Fibroblast of lung (primary cell): ENCODE measurements around the gene PPME1.
A peak's percentile ranks its signal among the peaks of the same experiment; 100 is the strongest.

Experiments
- CTCF ChIP-seq, 2 donors: IDR thresholded peaks in 1 of 2; conservative IDR thresholded peaks in 1 of 2; 1 replicate in 1 of 2; 2 replicates in 1 of 2; pipeline ENCODE4 v1.5.1; 2011 to 2012; ENCODE audit warnings: low read length in 2 of 2, control low read depth in 1 of 2, inconsistent platforms in 1 of 2, low read depth in 1 of 2, mild to moderate bottlenecking in 1 of 2
- EZH2 ChIP-seq: IDR thresholded peaks from 2 replicates; pipeline ENCODE4 v1.5.1; 2012; ENCODE audit warnings: low read length, control low read depth, mild to moderate bottlenecking; ENCODE audit errors: missing control alignments

GRCh38 chr11:74255741-74256375 is 84.8 kb downstream of the PPME1 start:
- TF ChIP-seq CTCF (conservative IDR thresholded peaks at IDR 0.05 in 1 of 2, IDR thresholded peaks at IDR 0.05 in 1 of 2; ENCODE audit: low read depth in 1 of 2, low read length in 2 of 2), result peak; percentile 90 to 91
- no peak for TF ChIP-seq EZH2
